UCSD-AML1 (cell line): ENCODE measurements around the gene ATM.
"Not testable (repeated sequence)": the region's sequence is repeated elsewhere in the genome, so short reads cannot be mapped to it uniquely, and the experiment has no call there.

Experiments used
- DNase-seq: peaks from one replicate; lab custom pipeline; 2025; ENCODE audit not compliant: unreplicated experiment; lab: John Stamatoyannopoulos, UW

Gene ATM

DNA sequence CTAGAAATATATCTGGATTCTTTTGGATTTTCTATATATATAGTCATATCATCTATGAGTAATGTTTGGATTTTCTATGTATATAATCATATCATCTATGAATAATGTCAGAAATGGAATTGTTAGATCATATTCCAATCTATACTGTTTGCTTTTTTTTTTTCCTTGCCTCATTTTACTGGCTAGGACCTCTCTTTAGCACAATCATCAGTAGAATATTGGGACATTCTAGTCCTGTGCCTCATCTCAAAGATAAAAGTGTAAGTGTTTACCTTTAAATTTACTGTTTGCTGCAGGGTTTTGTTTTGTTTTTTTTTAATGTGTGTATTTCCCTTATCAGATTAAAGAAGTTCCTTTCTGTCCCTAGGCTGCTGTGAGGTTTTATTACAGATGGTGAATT lies 147.4 kb downstream of the ATM start:
- DNase-seq = no peak

- no peak for DNase-seq
These were observed 148.1 kb downstream of the ATM start for GRCh38 chr11:108370990-108371389.

DNA sequence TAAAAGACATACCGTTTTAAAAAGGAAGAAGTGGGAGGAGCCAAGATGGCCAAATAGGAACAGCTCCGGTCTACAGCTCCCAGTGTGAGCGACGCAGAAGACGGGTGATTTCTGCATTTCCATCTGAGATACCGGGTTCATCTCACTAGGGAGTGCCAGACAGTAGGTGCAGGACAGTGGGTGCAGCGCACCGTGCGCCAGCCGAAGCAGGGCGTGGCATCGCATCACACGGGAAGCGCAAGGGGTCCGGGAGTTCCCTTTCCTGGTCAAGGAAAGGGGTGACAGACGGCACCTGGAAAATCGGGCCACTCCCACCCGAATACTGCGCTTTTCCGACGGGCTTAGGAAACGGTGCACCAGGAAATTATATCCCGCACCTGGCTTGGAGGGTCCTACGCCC lies 150.6 kb downstream of the ATM start:
- not testable (repeated sequence) for DNase-seq

GRCh38 chr11:108388576-108388975 lies 165.7 kb downstream of the ATM start:
- no peak for DNase-seq

GRCh38 chr11:108392353-108392752 lies 169.5 kb downstream of the ATM start:
- DNase-seq = no peak

DNA sequence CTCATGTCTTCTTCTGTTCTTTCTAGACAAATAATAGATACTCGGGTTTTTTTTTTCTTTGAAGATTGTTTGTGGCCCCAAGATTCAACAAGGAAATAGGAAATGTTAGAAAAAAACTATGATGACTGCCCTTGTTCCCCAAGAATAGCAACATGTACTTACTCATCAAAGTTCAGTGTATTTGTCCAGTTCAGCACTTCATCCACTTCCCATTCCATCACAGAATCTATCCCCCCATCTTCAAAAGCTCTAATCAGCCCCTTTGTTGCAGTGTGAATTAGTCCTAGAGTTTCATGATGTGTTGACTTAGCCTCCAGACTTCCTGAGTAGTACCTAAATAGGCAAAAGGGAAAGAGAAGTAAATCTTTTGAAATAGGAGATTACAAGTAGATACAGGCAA lies 170.2 kb downstream of the ATM start:
- no peak for DNase-seq

DNA sequence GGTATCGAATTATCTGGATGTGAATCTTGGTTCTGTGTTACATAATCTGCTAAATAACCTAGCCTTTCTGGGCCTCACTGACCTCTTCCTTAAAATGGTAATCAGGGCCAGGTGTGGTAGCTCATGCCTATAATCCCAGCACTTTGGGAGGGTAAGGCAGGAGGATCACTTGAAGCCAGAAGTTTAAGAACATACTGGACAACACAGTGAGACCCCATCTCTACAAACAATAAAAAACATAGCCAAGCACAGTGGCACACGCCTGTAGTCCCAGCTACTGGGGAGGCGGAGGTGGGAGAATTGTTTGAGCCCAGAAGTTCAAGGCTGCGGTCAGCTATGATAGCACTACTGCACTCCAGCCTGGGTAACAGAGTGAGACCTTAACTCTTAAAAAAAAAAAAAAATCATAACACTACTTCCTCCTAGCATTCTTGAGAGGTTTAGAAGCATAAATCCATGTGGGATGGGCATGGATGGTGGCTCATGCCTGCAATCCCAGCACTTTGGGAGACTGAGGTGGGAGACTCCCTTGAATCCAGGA lies 171.9 kb downstream of the ATM start:
- DNase-seq = no peak

DNA sequence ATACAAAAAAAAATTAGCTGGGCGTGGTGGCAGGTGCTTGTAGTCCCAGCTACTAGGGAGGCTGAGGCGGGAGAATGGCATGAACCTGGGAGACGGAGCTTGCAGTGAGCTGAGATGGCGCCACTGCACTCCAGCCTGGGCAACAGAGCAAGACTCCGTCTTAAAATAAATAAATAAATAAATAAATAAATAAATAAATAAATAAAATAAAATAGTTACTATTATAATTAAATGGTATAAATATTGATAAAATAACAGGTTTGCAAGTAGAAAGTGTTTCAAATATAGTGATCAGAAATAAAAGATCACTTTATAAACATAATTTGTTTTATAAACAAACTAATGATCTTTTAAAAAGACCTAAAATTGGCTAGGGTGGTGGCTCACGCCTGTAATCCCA lies 173.8 kb downstream of the ATM start:
- not testable (repeated sequence) for DNase-seq

GRCh38 chr11:108398439-108398838 lies 175.6 kb downstream of the ATM start:
- no peak for DNase-seq

- no peak for DNase-seq
These were observed 179.4 kb downstream of the ATM start for GRCh38 chr11:108402241-108402640.

DNA sequence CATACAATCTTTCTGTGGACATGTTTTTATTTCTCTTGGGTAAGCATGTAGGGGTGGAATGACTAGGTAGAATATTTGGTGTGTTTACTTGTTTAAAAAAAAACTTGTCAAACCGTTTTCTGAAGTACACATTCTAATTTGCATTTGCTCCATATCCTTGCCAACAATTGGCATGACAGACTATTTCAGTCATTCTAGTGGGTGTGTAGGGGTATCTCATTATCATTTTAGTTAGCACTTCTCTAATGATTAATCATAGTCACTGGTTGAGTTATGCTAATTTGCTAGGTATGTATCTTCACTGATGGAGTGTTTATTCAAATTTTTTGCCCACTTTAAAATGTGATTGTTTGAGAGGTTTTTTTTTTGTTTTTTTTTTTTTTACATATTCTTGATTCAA lies 180.2 kb downstream of the ATM start:
- no peak for DNase-seq

DNA sequence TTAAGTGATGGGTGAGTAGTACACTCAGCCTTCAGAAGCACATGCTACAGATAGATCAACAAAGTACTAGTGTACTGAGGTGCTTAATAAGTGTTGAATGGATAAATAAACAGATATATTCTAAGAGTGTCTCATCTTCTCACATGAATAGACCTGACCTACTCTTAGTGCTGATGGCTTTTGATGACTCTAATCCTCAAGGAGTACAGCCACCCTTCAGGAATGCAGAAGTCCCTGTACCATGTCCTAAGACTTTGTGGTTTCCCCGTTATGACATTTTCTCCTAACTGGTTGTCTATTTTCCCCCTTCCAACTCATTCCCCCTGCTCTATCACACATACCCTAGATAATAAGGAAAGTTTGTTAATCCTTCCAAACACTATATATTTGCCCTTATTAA lies 182.8 kb downstream of the ATM start:
- DNase-seq = no peak

GRCh38 chr11:108414958-108415357 lies 192.1 kb downstream of the ATM start:
- no peak for DNase-seq

GRCh38 chr11:108417551-108417950 lies 194.7 kb downstream of the ATM start:
- DNase-seq = peak; percentile 43
